NT2/D1 (cell line): Measurements from ENCODE around the gene MAEL.

ENCODE experiments used
- YY1 ChIP-seq: IDR thresholded peaks from 2 replicates; pipeline ENCODE4 v1.6.1; 2011; ENCODE audit not compliant: insufficient read length, insufficient read depth
- ZNF274 ChIP-seq: IDR thresholded peaks from 2 replicates; pipeline ENCODE4 v1.6.1; 2011; ENCODE audit warnings: mild to moderate bottlenecking, low read depth, low read length

- no peak for TF ChIP-seq ZNF274
- TF ChIP-seq YY1 = no peak
Measured at GRCh38 chr1:167002354-167002753, 13.3 kb downstream of the MAEL start.
